ENCODE data around the gene PITRM1.
"Not testable (repeated sequence)": the region's sequence is repeated elsewhere in the genome, so short reads cannot be mapped to it uniquely, and the experiment has no call there.

Gene PITRM1

DNA sequence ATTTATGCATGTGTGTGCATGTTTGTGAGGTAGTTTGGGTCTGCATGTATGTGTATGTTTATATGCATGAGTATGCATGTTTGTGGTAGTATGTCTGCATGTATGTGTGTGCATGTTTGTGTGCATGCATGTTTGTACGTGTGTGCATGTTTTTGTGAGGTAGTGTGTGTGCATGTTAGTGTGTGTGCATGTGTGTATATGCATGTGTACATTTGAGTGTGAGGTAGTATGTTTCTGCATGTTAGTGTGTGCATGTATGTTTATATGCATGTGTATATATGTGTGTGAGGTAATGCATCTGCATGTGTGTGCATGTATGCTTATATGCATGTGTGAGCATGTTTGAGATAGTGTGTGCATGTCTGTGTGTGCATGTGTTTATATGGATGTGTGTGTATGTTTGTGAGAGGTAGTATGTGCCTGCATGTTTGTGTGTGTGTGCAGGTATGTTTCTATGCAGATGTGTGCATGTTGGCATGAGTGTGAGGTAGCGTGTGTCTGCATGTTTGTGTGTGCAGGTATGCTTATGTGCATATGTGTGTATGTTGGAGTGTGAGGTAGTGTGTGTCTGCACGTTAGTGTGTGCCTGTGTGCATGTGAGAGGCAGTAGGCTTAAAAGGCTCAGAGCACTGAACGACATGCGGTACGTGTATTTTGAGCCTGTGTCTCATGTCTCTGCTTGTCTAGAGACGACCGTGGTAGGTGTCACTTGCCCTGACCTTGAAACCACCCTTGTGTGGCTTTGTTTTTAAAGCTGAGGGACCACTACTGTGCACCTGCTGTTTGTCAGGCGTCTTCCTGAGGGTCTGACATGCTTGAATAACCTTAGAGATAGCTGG lies 61.6 kb downstream of the PITRM1 start:
- in situ Hi-C loops (cut with HindIII; ENCODE audit: low pct_ligation_motif_present, low pct_unique_long_range_greater_than_20kb, low sequenced_read_pairs), result no loop called here
- DNase-seq, result no peak

DNA sequence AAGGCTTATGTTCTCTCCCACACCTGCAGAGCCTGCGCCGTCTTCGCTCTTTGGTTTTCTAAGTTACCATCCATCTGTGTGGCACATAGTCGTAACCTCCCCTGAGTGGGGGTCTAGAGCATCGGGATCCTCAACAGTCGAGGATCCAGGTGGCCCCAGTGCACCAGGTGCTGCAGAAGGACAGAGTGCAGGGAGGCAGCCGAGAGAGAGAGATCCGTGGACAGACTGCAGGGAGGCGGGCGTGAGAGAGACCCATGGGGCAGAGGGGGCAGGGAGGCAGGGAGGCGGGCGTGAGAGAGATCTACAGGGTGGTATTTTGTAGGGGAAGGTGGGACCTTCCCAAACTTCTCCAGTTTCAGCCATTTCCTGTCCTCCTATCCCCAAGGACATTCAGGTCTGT lies 62.9 kb downstream of the PITRM1 start:
- DNase-seq, result no peak
- in situ Hi-C loops (cut with HindIII; ENCODE audit: low pct_ligation_motif_present, low pct_unique_long_range_greater_than_20kb, low sequenced_read_pairs), result no loop called here

DNA sequence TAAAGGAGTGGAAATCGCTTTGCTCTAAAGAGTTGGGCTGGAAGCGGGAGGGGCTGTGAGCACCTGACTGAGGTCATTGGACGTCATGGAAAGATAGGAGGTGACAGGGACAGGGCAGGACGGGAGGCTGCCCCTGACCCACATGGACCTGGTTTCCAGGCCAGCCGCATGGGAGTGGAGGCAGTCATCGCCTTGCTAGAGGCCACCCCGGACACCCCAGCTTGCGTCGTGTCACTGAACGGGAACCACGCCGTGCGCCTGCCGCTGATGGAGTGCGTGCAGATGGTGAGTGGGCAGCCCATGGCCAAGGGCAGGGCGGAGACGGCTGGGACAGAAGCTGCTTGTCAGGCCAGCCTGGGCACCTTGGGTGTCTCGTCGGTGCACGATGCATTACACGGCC lies 63.4 kb downstream of the PITRM1 start:
- in situ Hi-C loops (cut with HindIII; ENCODE audit: low pct_ligation_motif_present, low pct_unique_long_range_greater_than_20kb, low sequenced_read_pairs), result no loop called here
- no peak for DNase-seq

DNA sequence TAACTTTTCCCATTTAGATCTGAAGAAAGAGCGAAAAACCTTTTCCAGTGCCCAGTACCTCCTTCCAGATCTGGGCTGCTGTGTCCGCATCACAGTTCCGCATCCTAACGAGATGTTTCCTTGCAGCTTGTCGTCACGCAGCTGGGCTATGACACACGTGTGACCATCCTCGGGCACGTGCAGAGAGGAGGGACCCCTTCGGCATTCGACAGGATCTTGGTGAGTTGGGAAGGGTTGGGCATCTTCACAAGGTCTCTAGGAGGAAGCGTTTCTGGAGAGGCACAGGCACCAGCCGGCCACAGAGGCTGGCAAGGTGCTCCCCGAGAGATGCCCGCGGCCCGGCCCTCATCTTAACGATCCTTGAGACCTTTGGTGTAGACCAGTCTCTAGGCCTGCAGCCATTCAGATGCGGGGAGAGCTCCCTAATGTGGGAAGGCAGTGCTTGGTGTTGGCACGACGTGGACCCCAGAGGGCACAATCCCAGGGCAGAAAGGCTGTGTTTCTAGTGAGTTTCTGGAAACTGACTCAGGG lies 63.9 kb downstream of the PITRM1 start:
- in situ Hi-C loops (cut with HindIII; ENCODE audit: low pct_ligation_motif_present, low pct_unique_long_range_greater_than_20kb, low sequenced_read_pairs), result no loop called here
- no peak for DNase-seq

DNA sequence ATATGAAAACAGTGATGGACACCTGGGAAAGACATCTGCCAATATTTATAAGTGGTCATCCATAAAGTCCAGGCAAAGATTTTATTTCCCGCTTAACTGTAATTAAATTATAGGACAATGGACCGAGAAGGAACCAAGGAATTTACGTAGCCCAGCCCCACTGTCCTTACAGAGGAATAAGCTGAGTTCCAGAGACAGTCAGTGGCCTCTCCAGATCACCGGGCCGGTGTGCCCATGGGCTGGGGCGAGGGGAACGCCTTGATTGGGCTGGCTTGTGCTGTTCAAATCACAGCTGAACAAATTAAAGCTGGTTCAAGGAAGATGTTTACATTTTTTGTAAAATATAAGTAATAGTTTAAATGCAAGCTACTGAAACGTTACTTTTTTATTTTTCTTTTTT lies 64.5 kb downstream of the PITRM1 start:
- in situ Hi-C loops (cut with HindIII; ENCODE audit: low pct_ligation_motif_present, low pct_unique_long_range_greater_than_20kb, low sequenced_read_pairs), result no loop called here
- DNase-seq, result no peak

DNA sequence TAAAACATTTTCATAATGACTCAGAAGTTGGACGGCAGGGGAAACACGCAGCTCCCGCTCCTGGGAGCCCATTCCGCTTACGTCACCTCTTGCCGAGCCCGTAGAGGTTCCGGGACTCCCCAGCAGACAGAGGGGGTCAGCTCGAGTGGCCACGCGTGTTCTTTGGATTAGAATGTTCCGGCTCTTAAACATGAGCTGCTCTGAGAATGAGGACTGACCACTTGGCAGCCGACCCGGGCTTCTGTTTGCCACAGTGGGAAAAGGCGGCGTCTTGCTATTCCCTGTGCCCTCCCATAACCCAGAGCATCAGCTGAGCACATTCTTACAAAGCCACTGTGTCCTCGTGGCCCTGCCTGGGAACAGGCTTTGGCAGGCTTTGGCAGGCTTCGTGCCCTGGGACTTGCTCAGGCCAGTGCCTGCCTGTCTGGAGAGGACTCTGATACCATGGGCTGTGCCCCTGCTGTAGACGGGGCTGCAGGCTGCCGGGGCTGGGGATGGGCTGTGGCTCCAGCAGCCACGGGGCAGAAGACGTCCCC lies 65.1 kb downstream of the PITRM1 start:
- peak; percentile 98 for DNase-seq
- in situ Hi-C loops (cut with HindIII; ENCODE audit: low pct_ligation_motif_present, low pct_unique_long_range_greater_than_20kb, low sequenced_read_pairs), result no loop called here

- no peak for DNase-seq
- in situ Hi-C loops (cut with HindIII; ENCODE audit: low pct_ligation_motif_present, low pct_unique_long_range_greater_than_20kb, low sequenced_read_pairs), result no loop called here
Observed at GRCh38 chr10:3106928-3107425, 65.6 kb downstream of the PITRM1 start.

DNA sequence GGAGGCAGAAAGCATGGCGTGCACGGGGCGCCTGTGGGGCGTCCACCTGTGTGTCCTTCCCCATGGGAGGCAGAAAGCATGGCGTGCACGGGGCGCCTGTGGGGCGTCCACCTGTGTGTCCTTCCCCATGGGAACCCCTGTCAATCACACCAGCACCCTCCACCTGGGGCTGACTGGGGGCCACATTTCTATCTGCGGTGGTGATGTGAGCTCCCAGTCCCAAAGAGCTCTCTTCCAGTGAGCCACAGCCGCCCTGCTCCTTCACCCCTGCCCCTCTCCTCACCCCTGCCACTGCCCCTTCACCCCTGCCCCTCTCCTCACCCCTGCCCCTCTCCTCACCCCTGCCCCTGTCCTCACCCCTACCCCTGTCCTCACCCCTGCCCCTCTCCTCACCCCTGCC lies 66.3 kb downstream of the PITRM1 start:
- DNase-seq; in situ Hi-C loops (cut with HindIII; ENCODE audit: low pct_ligation_motif_present, low pct_unique_long_range_greater_than_20kb, low sequenced_read_pairs): not testable (repeated sequence)

- no peak for DNase-seq
- in situ Hi-C loops (cut with HindIII; ENCODE audit: low pct_ligation_motif_present, low pct_unique_long_range_greater_than_20kb, low sequenced_read_pairs), result no loop called here
Observed at GRCh38 chr10:3105905-3106304, 66.7 kb downstream of the PITRM1 start.

GRCh38 chr10:3105166-3105565 lies 67.4 kb downstream of the PITRM1 start:
- no peak for DNase-seq
- in situ Hi-C loops (cut with HindIII; ENCODE audit: low pct_ligation_motif_present, low pct_unique_long_range_greater_than_20kb, low sequenced_read_pairs), result no loop called here

DNA sequence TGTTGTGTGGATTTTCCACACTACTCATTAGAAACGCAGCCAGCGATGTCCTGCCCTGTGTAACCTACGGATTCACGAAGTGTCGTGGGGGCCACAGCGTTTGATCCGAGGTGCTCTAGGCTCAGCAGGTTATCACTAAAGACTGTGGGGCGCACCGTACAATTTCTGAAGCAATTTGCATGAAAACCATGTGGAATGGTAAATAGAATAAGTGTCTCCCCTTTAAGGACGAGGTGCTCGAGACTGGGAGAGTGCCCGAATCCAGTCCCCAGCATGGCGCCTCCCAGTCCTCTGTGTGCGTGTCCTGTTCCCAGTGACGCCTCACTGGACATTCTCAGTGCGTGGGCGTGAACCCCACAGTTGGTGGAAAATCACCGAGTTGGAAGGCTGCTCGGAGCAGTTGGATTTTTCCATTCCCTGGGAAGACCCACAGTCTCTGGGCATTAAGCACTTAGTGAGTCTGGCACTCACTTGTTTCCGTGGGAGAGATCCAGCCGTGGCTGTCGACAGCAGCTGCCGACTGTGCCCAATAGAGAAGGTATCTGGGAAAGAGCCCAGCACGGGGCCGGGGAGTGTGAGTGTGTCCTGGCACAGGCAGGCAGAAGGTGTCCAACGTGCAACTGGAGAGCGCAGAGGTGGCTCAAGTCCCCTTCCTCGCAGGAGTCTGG lies 68.2 kb downstream of the PITRM1 start:
- DNase-seq, result no peak
- in situ Hi-C loops (cut with HindIII; ENCODE audit: low pct_ligation_motif_present, low pct_unique_long_range_greater_than_20kb, low sequenced_read_pairs), result no loop called here

DNA sequence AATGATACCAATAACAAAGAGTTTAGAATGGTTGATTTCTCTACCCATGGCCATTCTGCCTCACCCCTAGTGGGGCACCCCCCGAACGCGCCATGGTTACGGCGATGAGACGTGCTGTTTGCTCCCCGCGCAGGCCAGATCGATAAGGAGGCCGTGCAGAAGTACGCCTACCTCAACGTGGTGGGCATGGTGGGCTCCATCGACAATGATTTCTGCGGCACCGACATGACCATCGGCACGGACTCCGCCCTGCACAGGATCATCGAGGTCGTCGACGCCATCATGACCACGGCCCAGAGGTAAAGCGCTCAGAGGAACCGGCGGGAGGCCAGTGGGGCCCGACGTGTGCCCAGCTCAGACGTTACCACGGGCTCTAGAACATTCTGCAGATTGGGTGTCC lies 68.9 kb downstream of the PITRM1 start:
- DNase-seq, result no peak
- in situ Hi-C loops (cut with HindIII; ENCODE audit: low pct_ligation_motif_present, low pct_unique_long_range_greater_than_20kb, low sequenced_read_pairs), result no loop called here

- in situ Hi-C loops (cut with HindIII; ENCODE audit: low pct_ligation_motif_present, low pct_unique_long_range_greater_than_20kb, low sequenced_read_pairs), result no loop called here
- DNase-seq, result no peak
Observed at GRCh38 chr10:3102720-3103427, 69.7 kb downstream of the PITRM1 start.

GRCh38 chr10:3100856-3101640 lies 71.5 kb downstream of the PITRM1 start:
- no peak for DNase-seq
- in situ Hi-C loops (cut with HindIII; ENCODE audit: low pct_ligation_motif_present, low pct_unique_long_range_greater_than_20kb, low sequenced_read_pairs), result no loop called here

GRCh38 chr10:3100093-3100792 lies 72.3 kb downstream of the PITRM1 start:
- DNase-seq, result no peak

GRCh38 chr10:3099291-3100092 lies 73.1 kb downstream of the PITRM1 start:
- no peak for DNase-seq
- in situ Hi-C loops (cut with HindIII; ENCODE audit: low pct_ligation_motif_present, low pct_unique_long_range_greater_than_20kb, low sequenced_read_pairs), result no loop called here

More at GRCh38 chr10:3100093-3100792, 72.3 kb downstream of the PITRM1 start:
- in situ Hi-C loops (cut with HindIII; ENCODE audit: low pct_ligation_motif_present, low pct_unique_long_range_greater_than_20kb, low sequenced_read_pairs), result no loop called here

DNA sequence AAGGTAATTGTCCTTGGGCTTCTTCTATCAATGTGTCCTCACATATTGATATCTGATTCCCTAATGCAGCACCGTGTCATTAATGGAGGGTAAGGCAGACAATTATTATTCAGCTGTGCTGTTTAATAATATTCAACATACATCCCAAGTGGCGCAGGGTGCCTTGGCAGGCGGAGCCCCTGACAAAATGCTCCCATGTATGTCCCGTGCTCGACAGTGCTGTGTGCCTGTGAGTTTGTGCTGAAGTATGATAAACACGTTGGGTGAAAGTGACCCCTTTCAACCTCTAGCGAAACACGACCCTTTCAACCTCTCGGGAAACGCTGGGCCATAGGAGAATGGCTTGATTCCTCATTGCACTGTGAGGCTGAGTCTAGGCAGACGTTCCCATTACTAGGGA lies 73.9 kb downstream of the PITRM1 start:
- in situ Hi-C loops (cut with HindIII; ENCODE audit: low pct_ligation_motif_present, low pct_unique_long_range_greater_than_20kb, low sequenced_read_pairs), result no loop called here
- DNase-seq, result no peak
